IPS-11a (cell line): Measurements from ENCODE around the gene GTF3C4.

Experiments used
- H3K4me3 ChIP-seq: one replicate; pipeline ENCODE4 v1.5.1; 2013; ENCODE audit warnings: low read depth, low read length, control low read depth

The GTF3C4 gene

GRCh38 chr9:132670457-132671391 is at the start of gene GTF3C4:
Gene GTF3C4, plus strand, starts transcription at chr9:132670464. Its CDS starts 135 bp downstream, at chr9:132670599.
- H3K4me3 ChIP-seq, result peak within 1 kb of the TSS; percentile 100

GRCh38 chr9:132622159-132622558 is 48.1 kb upstream of the GTF3C4 start:
- H3K4me3 ChIP-seq, result no peak overlapping the region

- H3K4me3 ChIP-seq, result no peak overlapping the region
Measured at GRCh38 chr9:132626285-132626684, 44.0 kb upstream of the GTF3C4 start.

- no peak overlapping the region for H3K4me3 ChIP-seq
Measured at GRCh38 chr9:132627106-132627505, 43.2 kb upstream of the GTF3C4 start.

GRCh38 chr9:132627594-132627993 is 42.7 kb upstream of the GTF3C4 start:
- H3K4me3 ChIP-seq, result no peak overlapping the region

- H3K4me3 ChIP-seq, result no peak overlapping the region
Measured at GRCh38 chr9:132628746-132629145, 41.5 kb upstream of the GTF3C4 start.

- no peak overlapping the region for H3K4me3 ChIP-seq
Measured at GRCh38 chr9:132630116-132630515, 40.1 kb upstream of the GTF3C4 start.

GRCh38 chr9:132630811-132631210 is 39.5 kb upstream of the GTF3C4 start:
- H3K4me3 ChIP-seq, result no peak overlapping the region

GRCh38 chr9:132631280-132631679 is 39.0 kb upstream of the GTF3C4 start:
- H3K4me3 ChIP-seq, result no peak overlapping the region

- H3K4me3 ChIP-seq, result no peak overlapping the region
Measured at GRCh38 chr9:132631685-132632084, 38.6 kb upstream of the GTF3C4 start.

- H3K4me3 ChIP-seq, result no peak overlapping the region
Measured at GRCh38 chr9:132632413-132633129, 37.7 kb upstream of the GTF3C4 start.

- no peak overlapping the region for H3K4me3 ChIP-seq
Measured at GRCh38 chr9:132634327-132634726, 35.9 kb upstream of the GTF3C4 start.

GRCh38 chr9:132637351-132637750 is 32.9 kb upstream of the GTF3C4 start:
- H3K4me3 ChIP-seq, result no peak overlapping the region

- no peak overlapping the region for H3K4me3 ChIP-seq
Measured at GRCh38 chr9:132637801-132638200, 32.5 kb upstream of the GTF3C4 start.

- no peak overlapping the region for H3K4me3 ChIP-seq
Measured at GRCh38 chr9:132638240-132638639, 32.0 kb upstream of the GTF3C4 start.

GRCh38 chr9:132639322-132639721 is 30.9 kb upstream of the GTF3C4 start:
- H3K4me3 ChIP-seq, result no peak overlapping the region

GRCh38 chr9:132641216-132641615 is 29.0 kb upstream of the GTF3C4 start:
- H3K4me3 ChIP-seq, result no peak overlapping the region

- no peak overlapping the region for H3K4me3 ChIP-seq
Measured at GRCh38 chr9:132644251-132644650, 26.0 kb upstream of the GTF3C4 start.

GRCh38 chr9:132645306-132645705 is 25.0 kb upstream of the GTF3C4 start:
- H3K4me3 ChIP-seq, result no peak overlapping the region

- H3K4me3 ChIP-seq, result no peak overlapping the region
Measured at GRCh38 chr9:132645711-132646110, 24.6 kb upstream of the GTF3C4 start.

- no peak overlapping the region for H3K4me3 ChIP-seq
Measured at GRCh38 chr9:132646726-132647125, 23.5 kb upstream of the GTF3C4 start.

- no peak overlapping the region for H3K4me3 ChIP-seq
Measured at GRCh38 chr9:132647355-132647754, 22.9 kb upstream of the GTF3C4 start.
